HFFc6 (cell line): ENCODE data around the gene EGFL7. TPM values are rescaled to one million over a fixed set of nuclear protein-coding genes. Genes with fewer than 3 reads are reported as not detected.
"Not testable (repeated sequence)": the region's sequence is repeated elsewhere in the genome, so short reads cannot be mapped to it uniquely, and the experiment has no call there.

Source experiments
- DNase-seq: peaks from one replicate; pipeline ENCODE4 v3.0.0-alpha.2; 2018
- H3K27ac Mint-ChIP-seq: 2 replicates; pipeline ENCODE4 v1.8.0; 2020; ENCODE audit warnings: mild to moderate bottlenecking, mixed read lengths
- H3K27me3 Mint-ChIP-seq: 2 replicates; pipeline ENCODE4 v1.8.0; 2021; ENCODE audit warnings: mild to moderate bottlenecking, moderate library complexity, mixed read lengths; ENCODE audit not compliant: insufficient read depth
- H3K36me3 Mint-ChIP-seq: 2 replicates; pipeline ENCODE4 v1.8.0; 2021; ENCODE audit warnings: low read depth, mixed read lengths
- H3K4me1 Mint-ChIP-seq: 2 replicates; pipeline ENCODE4 v1.8.0; 2020; ENCODE audit warnings: low read depth, mixed read lengths
- H3K4me3 Mint-ChIP-seq: 2 replicates; pipeline ENCODE4 v1.8.0; 2020; ENCODE audit warnings: mild to moderate bottlenecking, moderate library complexity, mixed read lengths
- H3K9me3 Mint-ChIP-seq: 2 replicates; pipeline ENCODE4 v1.8.0; 2020; ENCODE audit warnings: mild to moderate bottlenecking, mixed read lengths
- total RNA-seq, 6 experiments: library from RNA; stranded (reverse); fragmentation: NEBNext Ultra II Directional; extraction: Animal tissue kit (Norgen Biotek cat#: 25700); gene quantifications; 2 replicates in 1 of 6; 3 replicates in 5 of 6; pipeline ENCODE4 v1.2.3, GENCODE V29; 2021
- TF ChIP-seq, protein P1 (sequence below): fragments of 200-600 bp; sonication (generic); IDR thresholded peaks from 2 replicates; pipeline ENCODE4 v1.5.0; 2021; ENCODE audit warnings: antibody characterized with exemption, mild to moderate bottlenecking

The EGFL7 gene
- total RNA-seq, 6 experiments from 2014 or later: 3.5 to 6.3 (median 5.6) TPM

DNA sequence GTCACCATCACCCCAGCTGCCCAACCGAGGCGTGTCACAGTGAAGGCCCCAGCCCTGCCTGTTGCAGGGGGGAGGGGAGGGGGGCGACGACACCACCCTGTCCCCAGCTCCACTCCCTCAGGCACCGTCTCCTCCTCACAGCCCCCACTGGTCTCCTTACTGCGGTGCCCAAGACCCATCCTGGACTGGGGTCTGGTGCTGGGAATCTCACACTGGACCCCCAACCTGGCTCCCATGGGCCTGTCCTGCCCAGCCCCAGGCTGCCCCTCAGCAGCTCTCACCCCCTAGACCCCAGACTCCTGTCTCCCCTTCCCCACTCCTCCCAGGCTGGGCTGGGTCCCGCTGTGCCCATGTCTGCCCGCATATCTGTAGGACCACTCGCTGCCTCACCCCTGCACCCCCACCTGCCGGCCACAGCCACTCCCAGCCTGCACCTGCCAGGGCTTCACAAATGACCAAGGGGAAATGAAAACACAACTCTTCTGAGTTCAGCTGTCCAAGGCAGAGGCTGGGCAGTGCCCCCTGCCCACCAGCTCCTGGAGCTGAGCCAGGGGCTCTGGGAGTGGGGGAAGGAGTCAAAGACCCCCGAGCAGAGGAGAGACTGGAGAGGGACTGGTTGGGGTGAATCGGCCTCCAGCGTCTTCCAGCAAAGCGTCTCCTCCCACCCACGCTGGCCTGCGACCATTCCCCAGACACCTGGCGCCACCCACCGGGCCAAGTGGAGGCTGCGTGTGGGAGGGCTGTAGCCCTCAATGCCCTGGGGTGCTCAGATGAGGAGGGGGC lies 32.6 kb upstream of the EGFL7 start:
- H3K27me3 Mint-ChIP-seq: peaks cover 9% of the 10 kb centered on the region
- no peak overlapping the region for H3K4me3 Mint-ChIP-seq
- TF ChIP-seq, protein P1, sequence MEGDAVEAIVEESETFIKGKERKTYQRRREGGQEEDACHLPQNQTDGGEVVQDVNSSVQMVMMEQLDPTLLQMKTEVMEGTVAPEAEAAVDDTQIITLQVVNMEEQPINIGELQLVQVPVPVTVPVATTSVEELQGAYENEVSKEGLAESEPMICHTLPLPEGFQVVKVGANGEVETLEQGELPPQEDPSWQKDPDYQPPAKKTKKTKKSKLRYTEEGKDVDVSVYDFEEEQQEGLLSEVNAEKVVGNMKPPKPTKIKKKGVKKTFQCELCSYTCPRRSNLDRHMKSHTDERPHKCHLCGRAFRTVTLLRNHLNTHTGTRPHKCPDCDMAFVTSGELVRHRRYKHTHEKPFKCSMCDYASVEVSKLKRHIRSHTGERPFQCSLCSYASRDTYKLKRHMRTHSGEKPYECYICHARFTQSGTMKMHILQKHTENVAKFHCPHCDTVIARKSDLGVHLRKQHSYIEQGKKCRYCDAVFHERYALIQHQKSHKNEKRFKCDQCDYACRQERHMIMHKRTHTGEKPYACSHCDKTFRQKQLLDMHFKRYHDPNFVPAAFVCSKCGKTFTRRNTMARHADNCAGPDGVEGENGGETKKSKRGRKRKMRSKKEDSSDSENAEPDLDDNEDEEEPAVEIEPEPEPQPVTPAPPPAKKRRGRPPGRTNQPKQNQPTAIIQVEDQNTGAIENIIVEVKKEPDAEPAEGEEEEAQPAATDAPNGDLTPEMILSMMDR: peak; percentile 62
- peaks cover 7% of the 10 kb centered on the region for H3K4me1 Mint-ChIP-seq
- H3K9me3 Mint-ChIP-seq: no peaks in the 10 kb centered on the region
- H3K27ac Mint-ChIP-seq: no peak overlapping the region
- no peak for DNase-seq
- H3K36me3 Mint-ChIP-seq: no peaks in the 10 kb centered on the region

GRCh38 chr9:136630662-136630992 lies 32.1 kb upstream of the EGFL7 start:
- Mint-ChIP-seq H3K36me3 (no peaks in the 10 kb centered on the region), H3K9me3 (no peaks in the 10 kb centered on the region), H3K27ac (no peak overlapping the region), H3K27me3 (peaks cover 7% of the 10 kb centered on the region), H3K4me3 (no peak overlapping the region), H3K4me1 (peaks cover 7% of the 10 kb centered on the region)
- TF ChIP-seq, protein P1: no peak
- no peak for DNase-seq

- TF ChIP-seq, protein P1: peak; percentile 89
- H3K27me3 Mint-ChIP-seq: peaks cover 10% of the 10 kb centered on the region
- H3K36me3 Mint-ChIP-seq: no peaks in the 10 kb centered on the region
- no peak overlapping the region for H3K27ac Mint-ChIP-seq
- peaks cover 7% of the 10 kb centered on the region for H3K4me1 Mint-ChIP-seq
- peak; percentile 63 for DNase-seq
- no peak overlapping the region for H3K4me3 Mint-ChIP-seq
- H3K9me3 Mint-ChIP-seq: no peaks in the 10 kb centered on the region
Measured at GRCh38 chr9:136631038-136632000, 31.4 kb upstream of the EGFL7 start.

DNA sequence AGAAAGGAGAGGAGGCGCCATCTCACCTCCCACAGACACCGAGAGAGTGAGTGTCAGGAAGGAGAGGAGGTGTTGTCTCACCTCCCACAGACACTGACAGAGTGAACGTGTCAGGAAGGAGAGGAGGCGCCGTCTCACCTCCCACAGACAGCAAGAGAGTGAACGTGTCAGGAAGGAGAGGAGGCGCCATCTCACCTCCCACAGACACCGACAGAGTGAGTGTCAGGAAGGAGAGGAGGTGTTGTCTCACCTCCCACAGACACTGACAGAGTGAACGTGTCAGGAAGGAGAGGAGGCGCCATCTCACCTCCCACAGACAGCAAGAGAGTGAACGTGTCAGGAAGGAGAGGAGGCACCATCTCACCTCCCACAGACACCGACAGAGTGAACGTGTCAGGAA lies 30.6 kb upstream of the EGFL7 start:
- H3K27me3 Mint-ChIP-seq, H3K36me3 Mint-ChIP-seq, H3K4me3 Mint-ChIP-seq, H3K9me3 Mint-ChIP-seq, H3K4me1 Mint-ChIP-seq, H3K27ac Mint-ChIP-seq, DNase-seq: not testable (repeated sequence)

DNA sequence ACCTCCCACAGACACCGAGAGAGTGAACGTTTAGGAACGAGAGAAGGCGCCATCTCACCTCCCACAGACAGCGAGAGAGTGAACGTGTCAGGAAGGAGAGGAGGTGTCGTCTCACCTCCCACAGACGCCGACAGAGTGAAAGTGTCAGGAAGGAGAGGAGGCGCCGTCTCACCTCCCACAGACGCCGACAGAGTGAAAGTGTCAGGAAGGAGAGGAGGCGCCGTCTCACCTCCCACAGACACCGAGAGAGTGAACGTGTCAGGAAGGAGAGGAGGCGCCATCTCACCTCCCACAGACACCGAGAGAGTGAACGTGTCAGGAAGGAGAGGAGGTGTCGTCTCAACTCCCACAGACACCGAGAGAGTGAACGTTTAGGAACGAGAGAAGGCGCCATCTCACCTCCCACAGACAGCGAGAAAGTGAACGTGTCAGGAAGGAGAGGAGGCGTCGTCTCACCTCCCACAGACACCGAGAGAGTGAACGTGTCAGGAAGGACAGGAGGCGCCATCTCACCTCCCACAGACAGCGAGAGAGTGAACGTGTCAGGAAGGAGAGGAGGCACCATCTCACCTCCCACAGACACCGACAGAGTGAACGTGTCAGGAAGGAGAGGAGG lies 30.1 kb upstream of the EGFL7 start:
- not testable (repeated sequence) for H3K4me1 Mint-ChIP-seq, H3K9me3 Mint-ChIP-seq, H3K36me3 Mint-ChIP-seq, H3K27ac Mint-ChIP-seq, H3K4me3 Mint-ChIP-seq, DNase-seq, H3K27me3 Mint-ChIP-seq

DNA sequence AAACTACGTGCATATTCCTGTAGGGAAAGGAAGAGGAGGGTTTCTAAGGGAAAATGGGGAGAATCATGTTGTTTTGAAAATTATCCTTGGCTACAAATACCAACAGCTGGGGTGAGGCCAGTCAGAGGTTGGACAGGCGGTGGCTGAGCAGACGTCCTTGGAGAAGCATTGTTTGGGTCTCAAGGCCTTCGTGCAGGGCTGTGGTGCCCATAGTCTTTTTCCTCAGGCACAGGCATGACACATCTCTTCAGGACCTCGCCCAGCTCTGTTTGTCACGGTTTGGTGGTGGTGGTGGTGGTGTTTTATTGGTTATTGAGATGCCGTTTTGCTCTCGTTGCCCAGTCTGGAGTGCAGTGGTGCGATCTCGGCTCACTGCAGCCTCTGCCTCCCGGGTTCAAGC lies 27.8 kb upstream of the EGFL7 start:
- Mint-ChIP-seq H3K4me3 (no peak overlapping the region), H3K36me3 (no peaks in the 10 kb centered on the region), H3K9me3 (no peaks in the 10 kb centered on the region), H3K4me1 (peaks cover 7% of the 10 kb centered on the region), H3K27ac (0 out of 2 replicates have a peak overlapping the region, but pooled peaks have one; percentile 21), H3K27me3 (peaks cover 13% of the 10 kb centered on the region)
- TF ChIP-seq, protein P1: no peak
- DNase-seq: peak; percentile 21
